Panc1 (cell line): ENCODE measurements around the gene MVK.

ENCODE experiments used
- CTCF ChIP-seq: fragments of 450-650 bp; IDR thresholded peaks from 2 replicates; pipeline ENCODE4 v1.5.1; 2017; ENCODE audit warnings: mild to moderate bottlenecking
- POLR2AphosphoS5 ChIP-seq: IDR thresholded peaks from 2 replicates; pipeline ENCODE4 v1.6.1; 2012; ENCODE audit warnings: mild to moderate bottlenecking, low read depth, low read length, moderate library complexity
- SIN3A ChIP-seq: IDR thresholded peaks from 2 replicates; pipeline ENCODE4 v1.6.1; 2012; ENCODE audit warnings: low read depth, mild to moderate bottlenecking, low read length, moderate library complexity, borderline replicate concordance; ENCODE audit not compliant: insufficient read depth

GRCh38 chr12:109578330-109578927 is 4.8 kb downstream of the MVK start:
- no peak for TF ChIP-seq CTCF
- TF ChIP-seq SIN3A: no peak
- TF ChIP-seq POLR2AphosphoS5: no peak
